ENCODE measurements around the gene CCDC12. TPM values are rescaled to one million over a fixed set of nuclear protein-coding genes. Genes with fewer than 3 reads are reported as not detected.

CCDC12 gene
- polyA plus RNA-seq, 1 of the 3 experiments (the other 2 are of a cell fraction), result 105 TPM

DNA sequence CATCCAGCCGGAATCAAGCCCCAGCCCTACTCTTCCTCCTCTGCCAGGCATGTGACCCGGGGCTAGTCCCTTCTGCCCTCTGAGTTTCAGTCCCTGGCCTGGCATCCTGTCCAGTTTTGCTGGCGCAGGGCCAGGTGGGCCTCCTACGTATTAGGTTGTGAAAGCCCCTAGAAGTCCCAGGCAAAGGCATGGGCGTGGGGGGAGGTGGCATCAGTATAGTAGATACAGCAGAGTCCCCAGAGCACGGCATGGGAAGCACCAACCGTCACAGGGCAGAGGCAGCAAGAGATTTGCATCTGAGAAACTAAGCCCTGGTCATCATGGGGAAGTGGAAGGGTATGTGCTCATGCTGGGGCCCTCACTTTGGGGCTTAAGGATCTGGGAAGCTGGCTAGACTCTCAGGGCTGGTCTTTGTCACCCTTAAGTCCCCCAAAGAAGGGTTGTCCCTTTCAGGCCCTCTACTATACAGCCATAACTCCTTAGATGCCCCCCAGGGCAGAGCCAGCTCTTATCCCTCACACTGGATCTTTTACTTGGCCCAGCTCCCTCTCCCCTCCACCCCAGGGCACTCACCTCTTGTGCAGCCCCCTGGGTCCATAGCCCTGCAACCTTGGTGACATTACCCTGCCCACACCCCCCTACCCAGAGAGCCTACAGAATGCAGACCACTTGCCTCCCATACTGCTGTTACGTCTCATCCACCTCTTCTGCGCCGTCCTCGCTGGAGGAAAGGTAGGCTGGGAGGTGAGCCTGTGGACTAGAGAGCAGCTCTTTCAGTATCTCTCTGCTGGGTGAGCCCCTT, 14.2 kb upstream of the CCDC12 start:
- Histone ChIP-seq H4K20me1 (ENCODE audit: insufficient read depth) (no peaks in the 10 kb centered on the region), H3K9ac (no peak overlapping the region), H3K27me3 (ENCODE audit: insufficient read depth) (no peaks in the 10 kb centered on the region), H3F3A (replicated peaks; ENCODE audit: insufficient read depth) (no peaks in the 10 kb centered on the region), H3K79me2 (ENCODE audit: insufficient read depth) (no peaks in the 10 kb centered on the region), H3K4me3 (ENCODE audit: low read depth in 2 of 2, low read length in 1 of 2) (no peak overlapping the region), H3K4me2 (no peak overlapping the region), H3K9me3 (no peaks in the 10 kb centered on the region), H3K4me1 (ENCODE audit: control insufficient read depth in 1 of 2, insufficient read depth in 2 of 2, low read depth in 1 of 2, low read length in 1 of 2) (no peaks in the 10 kb centered on the region; a peak in 1 of 4 replicates), H2AFZ (ENCODE audit: low read depth) (no peak overlapping the region), H3K9me2 (no peaks in the 10 kb centered on the region), H3K36me3 (replicated peaks in 1 of 2; ENCODE audit: control insufficient read depth in 1 of 2, insufficient read depth in 2 of 2, low read length in 1 of 2) (peaks cover 0 to 4% of the 10 kb centered on the region in 2 experiments), H3K27ac (ENCODE audit: low read depth in 2 of 2, low read length in 1 of 2) (no peak overlapping the region)
- 89% methylated on average over 11 of the region's 11 CpGs for WGBS (ENCODE audit: low lambda C conversion rate)
- no peak for DNase-seq
- ChIA-PET CTCF (interaction anchor here (0.8 to 0.9 kb wide), 2 partner anchors 68 to 333 kb away, joined by 3 read pairs; no protein-coding TSS in a partner anchor), POLR2A (no interaction called here)
- no peak for TF ChIP-seq PBX3 (IDR thresholded peaks at IDR 0.05)

GRCh38 chr3:46989146-46989810, 12.7 kb upstream of the CCDC12 start:
- no peak overlapping the region for H3K4me3 ChIP-seq (ENCODE audit: low read depth in 2 of 2, low read length in 1 of 2)
- no peak for DNase-seq
- H3K9me3 ChIP-seq, result no peaks in the 10 kb centered on the region
- ChIA-PET CTCF (no interaction called here), POLR2A (no interaction called here)
- no peaks in the 10 kb centered on the region for H3K27me3 ChIP-seq (ENCODE audit: insufficient read depth)
- TF ChIP-seq IRF3 (IDR thresholded peaks at IDR 0.05; ENCODE audit: low read depth, low read length) (no peak), ZBTB33 (IDR thresholded peaks at IDR 0.05; ENCODE audit: borderline replicate concordance, low read depth) (no peak), RFX5 (IDR thresholded peaks at IDR 0.05; ENCODE audit: low read length) (no peak), SIN3A (IDR thresholded peaks at IDR 0.05; ENCODE audit: borderline replicate concordance, low read depth, low read length) (no peak), MXI1 (IDR thresholded peaks at IDR 0.05; ENCODE audit: low read depth, low read length) (no peak)
- H3K9me2 ChIP-seq, result no peaks in the 10 kb centered on the region
- H2AFZ ChIP-seq (ENCODE audit: low read depth), result no peak overlapping the region
- H3K27ac ChIP-seq (ENCODE audit: low read depth in 2 of 2, low read length in 1 of 2), result no peak overlapping the region
- peaks cover 0 to 4% of the 10 kb centered on the region in 2 experiments for H3K36me3 ChIP-seq (replicated peaks in 1 of 2; ENCODE audit: control insufficient read depth in 1 of 2, insufficient read depth in 2 of 2, low read length in 1 of 2)
- H3K9ac ChIP-seq, result no peak overlapping the region
- 85% methylated on average over 6 of the region's 17 CpGs for WGBS (ENCODE audit: low lambda C conversion rate)
- H4K20me1 ChIP-seq (ENCODE audit: insufficient read depth), result no peaks in the 10 kb centered on the region
- H3K4me1 ChIP-seq (ENCODE audit: control insufficient read depth in 1 of 2, insufficient read depth in 2 of 2, low read depth in 1 of 2, low read length in 1 of 2), result no peaks in the 10 kb centered on the region; a peak in 1 of 4 replicates
- no peaks in the 10 kb centered on the region for H3K79me2 ChIP-seq (ENCODE audit: insufficient read depth)
- H3F3A ChIP-seq (replicated peaks; ENCODE audit: insufficient read depth), result no peaks in the 10 kb centered on the region
- H3K4me2 ChIP-seq, result no peak overlapping the region

All from SK-N-SH (cell line).